Sigmoid colon (tissue), 7 donors: ENCODE measurements around the gene CCDC192. TPM values are rescaled to one million over a fixed set of nuclear protein-coding genes. Genes with fewer than 3 reads are reported as not detected.

Experiments used
- DNase-seq: peaks from one replicate; pipeline ENCODE4 v3.0.0-alpha.2; 2019
- H3K27ac ChIP-seq, 4 donors: fragments of 200-600 bp; sonication (generic); one replicate each; pipeline ENCODE4 v1.5.1; 2016 to 2019; ENCODE audit warnings: mild to moderate bottlenecking in 1 of 4
- H3K27me3 ChIP-seq, 3 donors: fragments of 200-600 bp; sonication (generic); one replicate each; pipeline ENCODE4 v1.5.1; 2019; ENCODE audit warnings: mild to moderate bottlenecking in 1 of 3
- H3K36me3 ChIP-seq, 4 donors: fragments of 200-600 bp; sonication (generic); one replicate each; pipeline ENCODE4 v1.5.1; 2016 to 2019
- H3K4me1 ChIP-seq, 4 donors: fragments of 200-600 bp; sonication (generic); one replicate each; pipeline ENCODE4 v1.5.1; 2017 to 2019
- H3K4me3 ChIP-seq, 4 donors: fragments of 200-600 bp; sonication (generic); one replicate each; pipeline ENCODE4 v1.5.1; 2017 to 2019; ENCODE audit warnings: mild to moderate bottlenecking in 2 of 4, moderate library complexity in 1 of 4
- H3K9me3 ChIP-seq, 4 donors: fragments of 200-600 bp in 3 of 4; sonication (generic) in 3 of 4; one replicate each; pipeline versions ENCODE4 v1.5.1 to v1.6.1; 2013 to 2019
- EP300 ChIP-seq, 4 donors: sonication (generic); formaldehyde crosslinking; IDR thresholded peaks; one replicate each; pipeline ENCODE4 v1.6.1; 2017; ENCODE audit warnings: antibody characterized with exemption in 4 of 4
- POLR2A ChIP-seq, 2 donors: fragments of 450-650 bp; IDR thresholded peaks; one replicate each; pipeline ENCODE4 v1.6.1; 2016; ENCODE audit warnings: antibody characterized with exemption in 2 of 2, mild to moderate bottlenecking in 2 of 2, moderate library complexity in 2 of 2
- POLR2AphosphoS5 ChIP-seq, 4 donors: sonication (generic); formaldehyde crosslinking; IDR thresholded peaks; one replicate each; pipeline ENCODE4 v1.6.1; 2017; ENCODE audit warnings: antibody characterized with exemption in 4 of 4
- WGBS, 2 donors: extraction: QIAGEN DNeasy Blood & Tissue Kit; methylation state at CpG; one replicate each; pipeline ENCODE4 v1.1.7; 2013; 5-methylcytosine and 5-hydroxymethylcytosine counted together
- intact Hi-C: fragments of 100-400 bp; cut with DNase I; formaldehyde crosslinking; loops from one replicate; pipeline ENCODE4 v1.15.1; 2023
- polyA plus RNA-seq, 3 donors: library from polyadenylated mRNA; stranded (reverse); fragments of 200-250 nt; gene quantifications; one replicate each; pipeline ENCODE4 v1.2.3, GENCODE V29; 2013
- total RNA-seq, 4 donors: library from RNA; depleted of rRNA; stranded (reverse); fragments of >200 nt; gene quantifications; one replicate each; pipeline ENCODE4 v1.1.0, GENCODE V29; 2016
- TF ChIP-seq, protein P1 (sequence below), 4 experiments: fragments of 450-650 bp in 3 of 4; fragments of 200-600 bp in 1 of 4; IDR thresholded peaks; one replicate each; pipeline ENCODE4 v1.5.1; 2016 to 2019; ENCODE audit warnings: antibody characterized with exemption in 4 of 4, mild to moderate bottlenecking in 3 of 4, moderate library complexity in 2 of 4
- donor health status: healthy with polysubstance abuse.
- donor health status: Bipolar disorder and iron deficiency.
- donor health status: healthy.

Gene CCDC192
- total and polyA plus RNA-seq, 7 donors: 0.36 to 2.4 TPM; not detected in 5

GRCh38 chr5:127769386-127769785, 66.2 kb downstream of the CCDC192 start:
- no peak overlapping the region for H3K4me3 ChIP-seq
- intact Hi-C loops: loop anchor here (10.0 kb wide), 1 partner anchor 205 kb away; no protein-coding TSS in a partner anchor
- no peaks in the 10 kb centered on the region for H3K36me3 ChIP-seq
- TF ChIP-seq POLR2AphosphoS5 (IDR thresholded peaks at IDR 0.05) (no peak), EP300 (IDR thresholded peaks at IDR 0.05) (no peak), POLR2A (IDR thresholded peaks at IDR 0.05) (no peak)
- TF ChIP-seq, protein P1, sequence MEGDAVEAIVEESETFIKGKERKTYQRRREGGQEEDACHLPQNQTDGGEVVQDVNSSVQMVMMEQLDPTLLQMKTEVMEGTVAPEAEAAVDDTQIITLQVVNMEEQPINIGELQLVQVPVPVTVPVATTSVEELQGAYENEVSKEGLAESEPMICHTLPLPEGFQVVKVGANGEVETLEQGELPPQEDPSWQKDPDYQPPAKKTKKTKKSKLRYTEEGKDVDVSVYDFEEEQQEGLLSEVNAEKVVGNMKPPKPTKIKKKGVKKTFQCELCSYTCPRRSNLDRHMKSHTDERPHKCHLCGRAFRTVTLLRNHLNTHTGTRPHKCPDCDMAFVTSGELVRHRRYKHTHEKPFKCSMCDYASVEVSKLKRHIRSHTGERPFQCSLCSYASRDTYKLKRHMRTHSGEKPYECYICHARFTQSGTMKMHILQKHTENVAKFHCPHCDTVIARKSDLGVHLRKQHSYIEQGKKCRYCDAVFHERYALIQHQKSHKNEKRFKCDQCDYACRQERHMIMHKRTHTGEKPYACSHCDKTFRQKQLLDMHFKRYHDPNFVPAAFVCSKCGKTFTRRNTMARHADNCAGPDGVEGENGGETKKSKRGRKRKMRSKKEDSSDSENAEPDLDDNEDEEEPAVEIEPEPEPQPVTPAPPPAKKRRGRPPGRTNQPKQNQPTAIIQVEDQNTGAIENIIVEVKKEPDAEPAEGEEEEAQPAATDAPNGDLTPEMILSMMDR (IDR thresholded peaks at IDR 0.05): no peak
- no peak for DNase-seq
- no peak overlapping the region for H3K27ac ChIP-seq
- no peaks in the 10 kb centered on the region for H3K27me3 ChIP-seq
- H3K4me1 ChIP-seq: no peaks in the 10 kb centered on the region
- no peaks in the 10 kb centered on the region for H3K9me3 ChIP-seq

GRCh38 chr5:127770272-127770671, 67.1 kb downstream of the CCDC192 start:
- Histone ChIP-seq H3K9me3 (no peaks in the 10 kb centered on the region), H3K27me3 (no peaks in the 10 kb centered on the region), H3K4me3 (no peak overlapping the region), H3K36me3 (no peaks in the 10 kb centered on the region), H3K27ac (no peak overlapping the region), H3K4me1 (no peaks in the 10 kb centered on the region)
- TF ChIP-seq, protein P1 (IDR thresholded peaks at IDR 0.05): no peak
- no peak for TF ChIP-seq POLR2A (IDR thresholded peaks at IDR 0.05)
- no peak for TF ChIP-seq EP300 (IDR thresholded peaks at IDR 0.05)
- no peak for TF ChIP-seq POLR2AphosphoS5 (IDR thresholded peaks at IDR 0.05)
- intact Hi-C loops: no loop called here
- DNase-seq: no peak

- Histone ChIP-seq H3K36me3 (no peaks in the 10 kb centered on the region), H3K4me1 (no peaks in the 10 kb centered on the region), H3K27ac (no peak overlapping the region), H3K4me3 (no peak overlapping the region), H3K27me3 (no peaks in the 10 kb centered on the region), H3K9me3 (no peaks in the 10 kb centered on the region)
- DNase-seq: no peak
- 78 to 83% methylated on average over 1 of the region's 1 CpG for WGBS, 2 donors
- TF ChIP-seq POLR2A (IDR thresholded peaks at IDR 0.05) (no peak), POLR2AphosphoS5 (IDR thresholded peaks at IDR 0.05) (no peak), EP300 (IDR thresholded peaks at IDR 0.05) (no peak)
- TF ChIP-seq, protein P1 (IDR thresholded peaks at IDR 0.05): no peak
- intact Hi-C loops: no loop called here
These were observed 69.3 kb downstream of the CCDC192 start for GRCh38 chr5:127772531-127772930.

DNA sequence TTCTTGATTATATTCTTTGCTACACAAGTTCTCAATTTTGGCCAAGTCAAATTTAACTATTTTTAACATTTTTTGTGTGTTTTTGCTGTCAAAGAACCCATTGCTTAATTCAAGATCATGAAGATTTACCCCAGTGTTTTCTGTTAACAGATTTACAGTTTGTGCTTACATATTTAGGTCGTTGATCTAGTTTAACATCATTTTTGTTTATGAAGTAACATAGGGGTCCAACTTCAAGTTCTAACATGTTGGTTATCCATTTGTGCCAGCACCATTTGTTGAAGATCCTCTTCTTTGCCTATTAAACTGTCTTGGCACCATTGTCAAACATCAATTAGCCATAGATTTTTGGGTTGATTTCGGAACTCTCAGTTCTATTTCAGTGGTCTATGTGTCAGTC, 71.0 kb downstream of the CCDC192 start:
- Histone ChIP-seq H3K36me3 (no peaks in the 10 kb centered on the region), H3K9me3 (no peaks in the 10 kb centered on the region), H3K4me1 (no peaks in the 10 kb centered on the region), H3K4me3 (no peak overlapping the region), H3K27me3 (no peaks in the 10 kb centered on the region), H3K27ac (no peak overlapping the region)
- 90 to 91% methylated on average over 2 of the region's 2 CpGs for whole genome bisulfite sequencing, 2 donors
- no peak for DNase-seq
- intact Hi-C loops: no loop called here
- TF ChIP-seq EP300 (IDR thresholded peaks at IDR 0.05) (no peak), POLR2AphosphoS5 (IDR thresholded peaks at IDR 0.05) (no peak), POLR2A (IDR thresholded peaks at IDR 0.05) (no peak)
- TF ChIP-seq, protein P1 (IDR thresholded peaks at IDR 0.05): no peak

DNA sequence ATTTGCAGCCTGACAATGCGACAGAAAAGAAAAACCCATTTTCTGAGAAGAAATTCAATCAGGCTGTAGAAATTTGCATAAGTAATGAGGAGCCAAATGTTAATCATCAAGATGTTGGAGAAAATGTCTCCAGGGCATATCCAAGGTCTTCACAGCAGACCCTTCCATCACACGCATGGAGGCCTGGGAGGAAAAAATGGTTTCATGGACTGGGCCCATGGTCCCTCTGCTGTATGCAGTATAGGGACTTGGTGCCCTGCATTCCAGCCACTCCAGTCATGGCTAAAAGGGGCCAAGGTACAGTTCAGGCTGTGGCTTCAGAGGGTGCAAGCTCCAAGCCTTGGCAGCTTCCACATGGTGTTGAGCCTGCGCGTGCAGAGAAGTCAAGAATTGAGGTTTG, 73.3 kb downstream of the CCDC192 start:
- DNase-seq: no peak
- Histone ChIP-seq H3K27ac (no peak overlapping the region), H3K36me3 (no peaks in the 10 kb centered on the region), H3K9me3 (no peaks in the 10 kb centered on the region), H3K4me1 (no peaks in the 10 kb centered on the region), H3K27me3 (no peaks in the 10 kb centered on the region), H3K4me3 (no peak overlapping the region)
- 97 to 98% methylated on average over 4 of the region's 4 CpGs for WGBS, 2 donors
- TF ChIP-seq, protein P1 (IDR thresholded peaks at IDR 0.05): no peak
- TF ChIP-seq EP300 (IDR thresholded peaks at IDR 0.05) (no peak), POLR2AphosphoS5 (IDR thresholded peaks at IDR 0.05) (no peak)
- intact Hi-C loops: no loop called here
